ENCODE results near the gene HERPUD1.
"Not testable (repeated sequence)": the region's sequence is repeated elsewhere in the genome, so short reads cannot be mapped to it uniquely, and the experiment has no call there.

The HERPUD1 gene

DNA sequence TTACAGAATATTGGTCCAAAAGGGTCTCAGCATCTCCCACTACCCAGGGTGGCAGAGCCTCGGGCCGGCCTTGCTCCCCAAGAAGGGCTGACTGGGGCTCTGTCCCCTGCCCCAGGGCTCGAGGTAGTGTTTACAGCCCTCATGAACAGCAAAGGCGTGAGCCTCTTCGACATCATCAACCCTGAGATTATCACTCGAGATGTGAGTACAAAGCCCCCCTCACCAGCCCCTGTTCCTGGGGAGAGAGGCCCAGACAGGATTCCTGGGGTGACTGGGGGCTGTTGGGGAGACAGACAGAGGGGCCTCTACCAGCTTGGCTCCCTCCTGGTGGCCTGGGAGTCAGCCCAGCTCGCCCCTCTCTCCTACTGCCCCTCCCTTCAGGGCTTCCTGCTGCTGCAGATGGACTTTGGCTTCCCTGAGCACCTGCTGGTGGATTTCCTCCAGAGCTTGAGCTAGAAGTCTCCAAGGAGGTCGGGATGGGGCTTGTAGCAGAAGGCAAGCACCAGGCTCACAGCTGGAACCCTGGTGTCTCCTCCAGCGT is 51.3 kb downstream of the HERPUD1 start:
- no peak for DNase-seq

DNA sequence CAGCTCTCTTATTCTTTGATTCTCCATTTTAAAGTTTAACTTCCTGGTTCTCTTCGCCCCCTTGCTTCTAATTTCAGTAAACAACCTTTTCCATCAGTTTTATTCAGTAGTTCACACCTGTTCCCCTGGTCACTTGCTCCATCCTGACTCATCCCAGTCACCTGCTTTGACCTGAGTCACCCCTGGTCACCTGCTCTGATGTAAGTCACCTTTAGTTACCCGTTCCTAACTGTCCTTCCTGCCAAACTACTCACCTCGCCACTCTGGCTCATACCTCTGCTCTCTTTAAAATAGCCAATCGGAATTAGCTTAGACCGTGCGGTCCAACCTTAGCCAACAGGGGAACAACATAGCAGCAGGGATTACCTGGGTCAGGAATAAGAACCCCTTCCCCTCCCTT is 52.7 kb downstream of the HERPUD1 start:
- no peak for DNase-seq

DNA sequence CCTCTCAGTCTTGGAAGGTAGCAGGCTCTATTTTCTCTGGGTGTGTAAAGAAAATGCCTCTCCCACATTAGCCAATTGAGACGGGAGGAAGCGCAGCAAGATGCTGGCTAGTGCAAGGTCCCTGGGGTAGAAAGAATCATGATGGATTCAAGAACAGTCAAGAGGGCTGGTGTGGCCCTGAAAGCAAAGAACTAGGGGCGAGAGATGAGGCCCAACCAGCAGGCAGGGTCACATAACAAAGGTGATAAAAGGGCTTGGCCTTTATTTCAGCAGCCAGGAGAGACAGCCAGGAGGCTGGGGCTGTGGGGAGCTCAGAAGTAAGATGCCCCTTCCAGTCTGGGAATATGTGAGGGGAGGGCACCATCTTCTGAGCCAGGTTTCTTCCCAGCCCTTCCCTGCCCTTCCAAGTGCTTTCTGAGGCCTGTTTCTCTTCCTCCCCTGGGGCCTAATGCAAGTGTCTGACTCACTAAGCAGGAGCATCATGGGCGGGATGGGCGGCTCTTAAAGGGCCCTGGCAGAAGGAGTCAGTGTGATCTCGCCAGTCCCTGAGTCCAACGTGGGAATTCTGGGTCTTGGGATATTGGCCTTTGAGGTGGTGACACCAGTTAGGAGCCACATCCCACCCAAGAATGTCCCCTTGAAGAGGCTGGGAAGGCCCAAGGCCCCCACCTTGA is 53.5 kb downstream of the HERPUD1 start:
- DNase-seq = no peak

DNA sequence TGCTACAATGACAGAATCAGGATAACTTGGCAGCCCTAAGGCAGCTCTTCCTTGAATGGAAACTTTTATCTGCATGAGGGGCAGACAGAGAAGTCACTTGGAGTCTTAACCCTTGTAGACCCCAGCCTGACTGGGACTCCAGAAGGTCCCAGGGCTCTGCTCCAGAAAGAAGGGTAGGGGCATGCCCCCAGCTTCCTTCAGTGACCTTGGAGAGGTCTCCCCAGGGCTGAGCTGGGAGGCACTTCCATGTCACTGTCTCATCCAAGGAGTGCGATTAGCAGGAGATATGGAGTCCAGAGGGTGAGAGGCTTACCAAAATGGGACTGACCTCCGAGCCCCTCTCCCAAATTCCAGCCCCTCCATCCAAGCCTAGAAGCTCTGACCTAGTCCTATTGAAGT is 54.0 kb downstream of the HERPUD1 start:
- DNase-seq = no peak

DNA sequence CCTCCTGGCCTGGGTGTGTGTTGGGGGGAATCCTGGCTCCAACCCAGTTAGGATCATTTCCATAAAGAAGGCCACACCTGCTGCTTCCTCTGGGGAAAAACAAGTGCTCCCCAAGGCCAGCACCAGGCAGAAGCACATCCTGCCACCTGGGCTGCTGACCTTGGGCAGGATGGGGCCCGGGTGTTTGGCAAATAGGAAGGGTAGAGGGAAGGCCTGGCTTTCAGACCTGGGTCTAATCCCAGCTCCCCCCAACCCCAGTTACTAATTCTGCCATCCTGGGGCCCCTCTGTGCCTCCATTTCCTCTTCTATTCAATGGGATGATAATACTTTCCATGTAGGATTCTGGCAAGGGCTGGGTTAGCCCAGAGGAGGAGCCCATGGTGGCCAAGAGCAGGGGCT is 54.4 kb downstream of the HERPUD1 start:
- DNase-seq = no peak

DNA sequence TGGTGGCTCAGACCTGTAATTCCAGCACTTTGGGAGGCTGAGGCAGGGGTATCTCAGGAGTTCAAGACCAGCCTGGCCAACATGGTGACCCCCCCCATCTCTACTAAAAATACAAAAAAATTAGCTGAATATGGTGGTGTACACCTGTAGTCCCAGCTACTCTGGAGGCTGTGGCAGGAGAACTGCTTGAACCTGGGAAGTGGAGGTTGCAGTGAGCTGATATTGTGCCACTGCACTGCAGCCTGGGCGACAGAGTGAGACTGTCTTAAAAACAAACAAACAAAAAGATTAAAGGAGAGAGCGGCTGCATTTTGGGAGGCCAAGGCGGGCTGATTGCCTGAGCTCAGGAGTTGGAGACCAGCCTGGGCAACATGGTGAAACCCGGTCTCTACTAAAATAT is 55.0 kb downstream of the HERPUD1 start:
- DNase-seq = not testable (repeated sequence)

DNA sequence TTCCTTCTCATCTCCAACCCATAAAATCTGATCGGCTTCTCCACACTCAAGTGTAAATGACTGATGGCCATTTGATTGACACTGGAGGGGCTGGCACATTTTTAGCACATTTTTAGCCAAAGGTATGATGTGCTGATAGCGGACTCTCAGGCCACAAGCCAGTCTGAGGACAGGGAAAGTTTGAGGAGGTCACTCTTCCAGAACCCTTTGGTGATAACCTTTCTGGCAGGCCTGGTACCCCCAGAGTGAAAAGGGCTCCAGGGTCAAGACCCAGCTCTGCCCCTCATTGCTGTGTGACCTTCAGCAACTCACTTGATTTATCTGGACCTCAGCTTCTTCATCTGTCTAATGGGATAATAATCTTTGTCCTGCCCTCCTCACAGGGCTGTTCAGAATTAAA is 55.8 kb downstream of the HERPUD1 start:
- no peak for DNase-seq

DNA sequence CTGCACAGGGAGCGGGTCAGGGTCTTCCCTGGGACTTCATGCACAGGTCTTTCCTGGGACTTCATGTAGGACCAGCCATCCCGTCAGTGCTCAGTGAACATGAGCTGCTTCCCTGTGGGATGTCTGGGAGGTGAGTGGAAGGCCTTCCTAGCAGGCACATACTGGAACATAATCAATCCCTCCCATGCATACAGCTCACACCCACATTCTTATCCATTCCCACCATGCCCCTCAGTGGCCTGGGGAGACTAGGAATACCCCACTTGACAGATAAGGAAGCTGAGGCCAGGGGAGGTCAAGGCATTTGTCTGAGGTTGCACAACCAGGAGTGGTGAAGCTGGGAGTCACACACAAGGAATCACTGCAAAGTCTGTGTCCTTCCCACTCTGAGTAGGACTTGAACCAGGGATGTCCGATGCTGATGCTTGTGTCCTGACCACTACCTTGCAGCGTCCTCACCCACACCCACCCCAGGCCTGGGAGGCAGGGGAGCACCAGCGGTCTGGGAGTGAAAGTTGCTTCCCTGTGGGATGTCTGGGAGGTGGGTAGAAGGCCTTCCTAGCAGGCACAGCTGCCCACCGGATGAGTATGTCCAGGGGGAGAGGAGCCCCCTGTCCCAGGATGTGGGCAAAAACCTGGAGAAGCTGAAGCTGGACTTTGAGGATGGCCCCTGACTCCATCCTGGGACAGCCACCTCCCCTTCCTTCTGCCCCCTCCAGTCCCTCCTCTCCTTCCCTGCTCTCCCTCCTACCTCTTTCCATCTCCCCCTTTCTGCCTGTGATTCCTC is 56.4 kb downstream of the HERPUD1 start:
- peak; percentile 47 for DNase-seq

DNA sequence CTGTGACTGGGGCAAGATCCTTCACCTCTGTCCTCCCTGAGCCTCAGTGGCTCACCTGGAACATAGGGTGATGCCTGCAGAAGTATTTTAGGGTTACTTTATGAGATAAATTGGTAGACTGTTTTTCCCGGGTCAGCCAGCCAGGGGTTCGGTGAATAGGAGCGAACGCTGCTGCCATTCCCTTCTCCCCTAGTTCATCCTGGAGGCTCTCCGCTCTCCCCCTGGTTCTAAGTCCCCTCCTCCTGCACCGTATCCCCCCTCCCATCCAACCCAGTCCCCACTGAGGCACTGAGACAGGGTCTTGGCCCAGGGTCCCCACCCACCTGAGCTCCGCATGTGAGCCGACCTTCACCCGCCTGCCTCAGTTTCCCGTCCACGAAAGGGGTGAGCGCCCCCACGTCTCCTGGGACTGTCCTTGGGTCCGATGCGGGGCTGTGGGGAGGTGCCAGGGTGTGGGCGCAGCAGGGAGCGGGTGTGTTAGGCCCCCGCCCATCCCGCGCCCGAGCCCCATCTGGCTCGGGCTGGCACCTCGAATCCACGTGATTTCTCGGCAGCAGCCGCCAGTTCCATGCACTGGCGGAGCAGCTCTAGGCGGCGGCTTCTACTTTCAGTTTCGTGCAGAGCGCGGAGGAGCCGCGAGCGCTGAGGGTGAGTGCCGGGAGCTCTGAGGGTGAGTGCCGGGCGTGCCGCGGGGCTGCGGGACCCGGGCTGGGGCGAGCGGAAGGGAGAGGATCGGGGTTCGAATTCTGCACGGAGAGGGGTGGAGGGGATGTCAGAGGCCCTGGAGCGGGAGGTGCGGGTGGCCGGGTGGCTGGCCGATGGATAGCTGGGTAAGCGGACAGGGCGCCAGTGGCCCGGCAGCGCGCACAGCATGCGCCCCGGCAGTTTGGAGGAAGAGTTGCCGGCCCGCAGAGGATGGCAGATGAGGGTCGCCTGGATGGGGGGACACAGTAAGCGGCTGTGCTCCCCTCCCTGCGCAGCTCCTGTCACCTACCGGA is 57.3 kb downstream of the HERPUD1 start, which contains the start of gene NLRC5:
Gene NLRC5, plus strand, starts transcription at position 610 of the 998 bp plus-strand sequence. CDS start 31,156 bp downstream, outside the sequence.
- DNase-seq = peak; percentile 91

DNA sequence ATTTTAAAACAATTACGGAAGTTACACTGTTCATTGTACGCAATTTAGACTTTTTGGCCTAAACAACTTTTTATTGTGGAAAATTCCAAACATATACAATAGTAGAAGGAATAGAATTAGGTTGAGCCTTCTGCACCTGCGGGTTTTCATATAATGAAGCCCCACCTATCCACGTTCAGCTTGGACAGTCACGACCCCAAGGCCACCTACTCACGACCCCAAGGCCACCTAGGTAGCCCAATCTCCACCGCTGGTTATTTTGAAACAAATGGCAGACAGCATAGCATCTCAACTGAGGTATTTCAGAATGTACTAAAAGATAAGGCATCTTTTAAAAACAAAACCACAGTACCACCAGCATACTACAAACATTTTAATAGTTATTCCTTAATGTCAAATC is 58.0 kb downstream of the HERPUD1 start:
- DNase-seq = no peak

DNA sequence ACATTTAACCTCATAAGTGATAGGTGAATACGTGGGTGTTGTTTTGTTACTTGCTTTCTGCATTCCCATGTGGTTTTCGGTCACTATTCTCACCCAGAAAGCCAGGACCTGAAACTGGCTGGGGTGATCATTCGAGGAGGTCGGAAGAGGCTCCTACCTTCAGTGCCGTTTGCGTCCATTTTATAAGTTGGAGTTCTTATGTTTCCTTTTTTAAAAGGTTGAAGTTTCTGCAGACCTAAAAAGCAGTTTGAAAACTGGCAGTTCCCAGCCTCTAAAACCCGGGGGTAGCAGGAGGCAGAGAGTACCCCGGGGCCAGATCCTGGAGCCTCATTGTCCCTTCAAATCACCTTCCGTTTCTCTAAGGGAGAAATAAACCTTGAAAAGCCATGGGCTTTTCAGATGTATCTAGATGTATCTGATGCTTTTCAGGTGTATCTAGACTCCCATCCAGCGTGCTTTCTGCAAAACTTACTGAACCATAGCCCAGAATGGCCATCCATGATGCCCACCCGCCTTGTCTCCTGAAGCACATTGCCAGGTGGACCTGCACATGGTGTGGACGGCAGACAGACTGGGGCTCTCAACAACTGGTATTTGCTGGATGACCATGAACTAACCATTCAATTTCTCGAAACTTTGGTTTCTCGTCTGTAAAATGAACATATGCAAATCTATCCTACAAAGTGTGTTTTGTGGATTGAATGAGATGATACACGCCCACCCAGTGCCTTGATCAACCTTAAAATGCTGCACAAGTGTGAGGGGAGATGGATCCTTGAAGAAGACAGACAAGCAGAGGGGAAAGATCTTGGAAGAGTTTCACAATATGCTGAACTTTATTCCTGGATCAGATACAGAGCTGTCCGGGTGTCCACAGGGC is 58.7 kb downstream of the HERPUD1 start:
- no peak for DNase-seq

DNA sequence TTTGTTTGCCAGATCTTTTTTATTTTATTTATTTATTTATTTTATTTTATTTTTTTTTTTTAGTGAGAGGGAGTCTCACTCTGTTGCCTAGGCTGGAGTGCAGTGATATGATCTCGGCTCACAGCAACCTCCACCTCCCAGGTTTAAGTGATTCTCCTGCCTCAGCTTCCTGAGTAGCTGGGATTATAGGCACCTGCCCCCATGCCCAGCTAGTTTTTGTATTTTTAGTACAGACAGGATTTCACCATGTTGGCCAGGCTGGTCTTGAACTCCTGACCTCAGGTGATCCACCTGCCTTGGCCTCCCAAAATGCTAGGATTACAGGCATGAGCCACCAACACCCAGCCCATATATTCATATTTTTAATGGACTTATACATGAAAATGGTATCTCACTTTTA is 60.5 kb downstream of the HERPUD1 start:
- not testable (repeated sequence) for DNase-seq

DNA sequence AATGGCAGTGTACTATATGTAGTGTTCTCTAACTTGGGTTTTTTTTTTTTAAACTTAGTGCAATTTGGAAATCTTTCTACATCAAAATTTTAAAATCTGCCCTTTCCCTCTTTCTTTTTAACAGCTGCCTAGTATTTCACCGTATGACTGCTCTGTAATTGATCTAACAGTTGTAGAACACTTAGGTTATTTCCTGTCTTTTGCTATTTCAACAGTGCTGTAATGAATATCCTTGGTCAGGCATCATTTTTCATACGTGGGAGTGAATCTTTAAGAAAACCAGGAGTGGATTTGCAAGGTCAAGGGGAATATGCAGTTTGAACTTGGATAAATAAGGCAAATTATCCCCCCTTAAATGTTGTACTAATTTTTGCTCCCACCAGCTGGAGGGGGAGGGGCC is 61.3 kb downstream of the HERPUD1 start:
- DNase-seq = no peak

DNA sequence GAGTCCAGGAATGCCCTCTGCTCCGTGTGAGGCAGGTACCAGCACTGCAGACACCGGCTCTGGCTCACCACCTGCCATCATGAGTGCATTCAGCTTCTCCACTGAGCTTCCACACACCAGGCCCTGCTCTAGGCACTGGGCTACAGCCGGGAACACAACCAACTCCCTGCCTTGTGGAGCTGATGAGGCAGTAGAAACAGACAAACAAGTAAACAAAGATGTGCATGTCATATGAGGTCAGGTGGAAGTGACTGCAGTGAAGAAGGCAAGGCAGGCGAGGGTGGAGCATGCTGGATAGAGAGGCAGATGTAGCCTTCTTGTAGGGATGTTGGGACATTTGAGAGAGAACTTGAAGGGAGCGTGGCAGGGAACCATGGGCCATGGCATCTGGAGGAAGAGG is 62.4 kb downstream of the HERPUD1 start:
- DNase-seq = no peak

Measured in hematopoietic multipotent progenitor cell treated with erythropoietin and hydrocortisone succinate and interleukin-3 and kit ligand, for 6 days (in vitro differentiated cells).